ENCODE data around the gene SLC18A3.

DNA sequence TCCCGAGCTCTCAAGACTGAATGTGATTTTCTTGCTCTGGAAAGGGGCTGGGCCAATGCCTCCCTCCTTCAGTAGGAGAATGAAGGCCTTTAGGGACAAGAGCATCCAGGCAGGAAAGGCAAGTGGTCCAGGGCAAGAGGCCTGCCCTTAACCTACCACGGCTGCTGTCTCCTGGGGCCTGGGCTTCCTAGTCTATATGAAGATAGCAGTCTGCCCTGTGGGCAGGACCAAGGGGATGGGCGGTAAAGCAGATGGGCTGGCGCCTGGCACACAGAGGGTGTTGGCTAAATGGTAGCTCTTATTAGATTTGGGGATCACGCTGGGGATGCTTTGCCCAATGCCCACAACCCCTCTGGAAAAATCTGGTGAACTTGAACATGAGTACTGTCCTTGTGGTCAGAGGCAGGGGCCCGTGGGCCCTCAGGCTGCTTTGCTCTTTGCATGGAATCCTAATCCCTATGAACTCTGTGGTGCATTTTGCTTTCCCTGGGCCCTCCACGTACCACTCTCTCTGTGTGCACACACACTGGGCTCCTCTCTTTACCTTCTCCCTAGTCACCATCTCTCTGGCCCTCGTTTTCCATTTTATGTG, 24.1 kb downstream of the SLC18A3 start:
- TF ChIP-seq, protein P1, sequence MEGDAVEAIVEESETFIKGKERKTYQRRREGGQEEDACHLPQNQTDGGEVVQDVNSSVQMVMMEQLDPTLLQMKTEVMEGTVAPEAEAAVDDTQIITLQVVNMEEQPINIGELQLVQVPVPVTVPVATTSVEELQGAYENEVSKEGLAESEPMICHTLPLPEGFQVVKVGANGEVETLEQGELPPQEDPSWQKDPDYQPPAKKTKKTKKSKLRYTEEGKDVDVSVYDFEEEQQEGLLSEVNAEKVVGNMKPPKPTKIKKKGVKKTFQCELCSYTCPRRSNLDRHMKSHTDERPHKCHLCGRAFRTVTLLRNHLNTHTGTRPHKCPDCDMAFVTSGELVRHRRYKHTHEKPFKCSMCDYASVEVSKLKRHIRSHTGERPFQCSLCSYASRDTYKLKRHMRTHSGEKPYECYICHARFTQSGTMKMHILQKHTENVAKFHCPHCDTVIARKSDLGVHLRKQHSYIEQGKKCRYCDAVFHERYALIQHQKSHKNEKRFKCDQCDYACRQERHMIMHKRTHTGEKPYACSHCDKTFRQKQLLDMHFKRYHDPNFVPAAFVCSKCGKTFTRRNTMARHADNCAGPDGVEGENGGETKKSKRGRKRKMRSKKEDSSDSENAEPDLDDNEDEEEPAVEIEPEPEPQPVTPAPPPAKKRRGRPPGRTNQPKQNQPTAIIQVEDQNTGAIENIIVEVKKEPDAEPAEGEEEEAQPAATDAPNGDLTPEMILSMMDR (IDR thresholded peaks at IDR 0.05): no peak
- no peak for TF ChIP-seq POLR2A (IDR thresholded peaks at IDR 0.05)

Measured in testis (tissue), 2 donors.